HG03520 (cell line): ENCODE results near the gene KSR2.
"Not testable (repeated sequence)": the region's sequence is repeated elsewhere in the genome, so short reads cannot be mapped to it uniquely, and the experiment has no call there.

Experiments used
- ATAC-seq: cut with Tn5 transposase; IDR thresholded peaks from one replicate; pipeline ENCODE4 v1.9.1; 2021; ENCODE audit warnings: mild to moderate bottlenecking, moderate library complexity; ENCODE audit not compliant: unreplicated experiment

The KSR2 gene

GRCh38 chr12:117829108-117829507 is 139.7 kb downstream of the KSR2 start:
- no peak for ATAC-seq

GRCh38 chr12:117827660-117828059 is 141.1 kb downstream of the KSR2 start:
- ATAC-seq: no peak

- no peak for ATAC-seq
These were observed 143.0 kb downstream of the KSR2 start for GRCh38 chr12:117825827-117826226.

GRCh38 chr12:117821480-117822175 is 147.2 kb downstream of the KSR2 start:
- no peak for ATAC-seq

GRCh38 chr12:117820216-117820907 is 148.4 kb downstream of the KSR2 start:
- no peak for ATAC-seq

- no peak for ATAC-seq
These were observed 149.6 kb downstream of the KSR2 start for GRCh38 chr12:117819160-117819559.

GRCh38 chr12:117818400-117818799 is 150.4 kb downstream of the KSR2 start:
- ATAC-seq: no peak

- no peak for ATAC-seq
These were observed 159.3 kb downstream of the KSR2 start for GRCh38 chr12:117809509-117809908.

GRCh38 chr12:117807946-117808345 is 160.8 kb downstream of the KSR2 start:
- ATAC-seq: no peak

- no peak for ATAC-seq
These were observed 161.4 kb downstream of the KSR2 start for GRCh38 chr12:117807355-117807754.

- ATAC-seq: no peak
These were observed 162.9 kb downstream of the KSR2 start for GRCh38 chr12:117805865-117806264.

GRCh38 chr12:117803001-117803400 is 165.8 kb downstream of the KSR2 start:
- ATAC-seq: no peak

GRCh38 chr12:117800711-117801110 is 168.1 kb downstream of the KSR2 start:
- not testable (repeated sequence) for ATAC-seq

- ATAC-seq: no peak
These were observed 171.6 kb downstream of the KSR2 start for GRCh38 chr12:117797202-117797601.

GRCh38 chr12:117792877-117793424 is 175.8 kb downstream of the KSR2 start:
- no peak for ATAC-seq

GRCh38 chr12:117792471-117792870 is 176.3 kb downstream of the KSR2 start:
- ATAC-seq: no peak

GRCh38 chr12:117790948-117791347 is 177.8 kb downstream of the KSR2 start:
- no peak for ATAC-seq

GRCh38 chr12:117790198-117790597 is 178.6 kb downstream of the KSR2 start:
- no peak for ATAC-seq

- ATAC-seq: no peak
These were observed 179.4 kb downstream of the KSR2 start for GRCh38 chr12:117789195-117789912.

- no peak for ATAC-seq
These were observed 190.1 kb downstream of the KSR2 start for GRCh38 chr12:117778656-117779055.

- no peak for ATAC-seq
These were observed 193.6 kb downstream of the KSR2 start for GRCh38 chr12:117774941-117775775.
